ENCODE results near the gene GALNTL6.

GALNTL6 gene

GRCh38 chr4:171948038-171948437, 134.8 kb downstream of the GALNTL6 start:
- Histone ChIP-seq H3K9ac (ENCODE audit: low read length) (no peak overlapping the region), H3K27ac (ENCODE audit: low read depth, low read length) (no peak overlapping the region), H3K4me1 (ENCODE audit: insufficient read depth, low read length) (no peaks in the 10 kb centered on the region), H3K4me3 (ENCODE audit: low read depth in 1 of 2, low read length in 2 of 2) (no peak overlapping the region), H3K36me3 (ENCODE audit: insufficient read depth, low read length) (no peaks in the 10 kb centered on the region), H3K9me3 (ENCODE audit: low read length) (no peaks in the 10 kb centered on the region), H3K27me3 (ENCODE audit: control insufficient read depth in 1 of 2, insufficient read depth in 2 of 2, low read length in 2 of 2) (no peaks in the 10 kb centered on the region)

- Histone ChIP-seq H3K9me3 (ENCODE audit: low read length) (no peaks in the 10 kb centered on the region), H3K36me3 (ENCODE audit: insufficient read depth, low read length) (no peaks in the 10 kb centered on the region), H3K27me3 (ENCODE audit: control insufficient read depth in 1 of 2, insufficient read depth in 2 of 2, low read length in 2 of 2) (no peaks in the 10 kb centered on the region), H3K27ac (ENCODE audit: low read depth, low read length) (no peak overlapping the region), H3K4me1 (ENCODE audit: insufficient read depth, low read length) (no peaks in the 10 kb centered on the region), H3K9ac (ENCODE audit: low read length) (no peak overlapping the region), H3K4me3 (ENCODE audit: low read depth in 1 of 2, low read length in 2 of 2) (no peak overlapping the region)
These were observed 141.4 kb downstream of the GALNTL6 start for GRCh38 chr4:171954650-171955049.

GRCh38 chr4:171956678-171957077, 143.5 kb downstream of the GALNTL6 start:
- H3K9me3 ChIP-seq (ENCODE audit: low read length) = no peaks in the 10 kb centered on the region
- no peak overlapping the region for H3K4me3 ChIP-seq (ENCODE audit: low read depth in 1 of 2, low read length in 2 of 2)
- H3K27me3 ChIP-seq (ENCODE audit: control insufficient read depth in 1 of 2, insufficient read depth in 2 of 2, low read length in 2 of 2) = no peaks in the 10 kb centered on the region
- no peak overlapping the region for H3K27ac ChIP-seq (ENCODE audit: low read depth, low read length)
- H3K9ac ChIP-seq (ENCODE audit: low read length) = no peak overlapping the region
- H3K36me3 ChIP-seq (ENCODE audit: insufficient read depth, low read length) = no peaks in the 10 kb centered on the region
- no peaks in the 10 kb centered on the region for H3K4me1 ChIP-seq (ENCODE audit: insufficient read depth, low read length)

- no peaks in the 10 kb centered on the region for H3K27me3 ChIP-seq (ENCODE audit: control insufficient read depth in 1 of 2, insufficient read depth in 2 of 2, low read length in 2 of 2)
- H3K36me3 ChIP-seq (ENCODE audit: insufficient read depth, low read length) = no peaks in the 10 kb centered on the region
- no peaks in the 10 kb centered on the region for H3K9me3 ChIP-seq (ENCODE audit: low read length)
- H3K4me3 ChIP-seq (ENCODE audit: low read depth in 1 of 2, low read length in 2 of 2) = no peak overlapping the region
- H3K9ac ChIP-seq (ENCODE audit: low read length) = no peak overlapping the region
- H3K4me1 ChIP-seq (ENCODE audit: insufficient read depth, low read length) = no peaks in the 10 kb centered on the region
- no peak overlapping the region for H3K27ac ChIP-seq (ENCODE audit: low read depth, low read length)
These were observed 148.9 kb downstream of the GALNTL6 start for GRCh38 chr4:171962110-171962509.

GRCh38 chr4:171966356-171966755, 153.2 kb downstream of the GALNTL6 start:
- Histone ChIP-seq H3K36me3 (ENCODE audit: insufficient read depth, low read length) (no peaks in the 10 kb centered on the region), H3K27ac (ENCODE audit: low read depth, low read length) (no peak overlapping the region), H3K9ac (ENCODE audit: low read length) (no peak overlapping the region), H3K4me1 (ENCODE audit: insufficient read depth, low read length) (no peaks in the 10 kb centered on the region), H3K9me3 (ENCODE audit: low read length) (no peaks in the 10 kb centered on the region), H3K4me3 (ENCODE audit: low read depth in 1 of 2, low read length in 2 of 2) (no peak overlapping the region), H3K27me3 (ENCODE audit: control insufficient read depth in 1 of 2, insufficient read depth in 2 of 2, low read length in 2 of 2) (no peaks in the 10 kb centered on the region)

- H3K9me3 ChIP-seq (ENCODE audit: low read length) = no peaks in the 10 kb centered on the region
- no peaks in the 10 kb centered on the region for H3K4me1 ChIP-seq (ENCODE audit: insufficient read depth, low read length)
- no peaks in the 10 kb centered on the region for H3K27me3 ChIP-seq (ENCODE audit: control insufficient read depth in 1 of 2, insufficient read depth in 2 of 2, low read length in 2 of 2)
- H3K4me3 ChIP-seq (ENCODE audit: low read depth in 1 of 2, low read length in 2 of 2) = no peak overlapping the region
- H3K36me3 ChIP-seq (ENCODE audit: insufficient read depth, low read length) = no peaks in the 10 kb centered on the region
- no peak overlapping the region for H3K9ac ChIP-seq (ENCODE audit: low read length)
- no peak overlapping the region for H3K27ac ChIP-seq (ENCODE audit: low read depth, low read length)
These were observed 165.0 kb downstream of the GALNTL6 start for GRCh38 chr4:171978216-171978615.

- Histone ChIP-seq H3K36me3 (ENCODE audit: insufficient read depth, low read length) (no peaks in the 10 kb centered on the region), H3K4me1 (ENCODE audit: insufficient read depth, low read length) (no peaks in the 10 kb centered on the region), H3K27me3 (ENCODE audit: control insufficient read depth in 1 of 2, insufficient read depth in 2 of 2, low read length in 2 of 2) (no peaks in the 10 kb centered on the region), H3K4me3 (ENCODE audit: low read depth in 1 of 2, low read length in 2 of 2) (no peak overlapping the region), H3K9me3 (ENCODE audit: low read length) (no peaks in the 10 kb centered on the region), H3K27ac (ENCODE audit: low read depth, low read length) (no peak overlapping the region), H3K9ac (ENCODE audit: low read length) (no peak overlapping the region)
These were observed 166.3 kb downstream of the GALNTL6 start for GRCh38 chr4:171979461-171979860.

- Histone ChIP-seq H3K9ac (ENCODE audit: low read length) (no peak overlapping the region), H3K4me3 (ENCODE audit: low read depth in 1 of 2, low read length in 2 of 2) (no peak overlapping the region), H3K36me3 (ENCODE audit: insufficient read depth, low read length) (no peaks in the 10 kb centered on the region), H3K27me3 (ENCODE audit: control insufficient read depth in 1 of 2, insufficient read depth in 2 of 2, low read length in 2 of 2) (no peaks in the 10 kb centered on the region), H3K9me3 (ENCODE audit: low read length) (no peaks in the 10 kb centered on the region), H3K4me1 (ENCODE audit: insufficient read depth, low read length) (no peaks in the 10 kb centered on the region), H3K27ac (ENCODE audit: low read depth, low read length) (no peak overlapping the region)
These were observed 168.0 kb downstream of the GALNTL6 start for GRCh38 chr4:171981185-171981584.

- Histone ChIP-seq H3K36me3 (ENCODE audit: insufficient read depth, low read length) (no peaks in the 10 kb centered on the region), H3K4me1 (ENCODE audit: insufficient read depth, low read length) (no peaks in the 10 kb centered on the region), H3K9me3 (ENCODE audit: low read length) (no peaks in the 10 kb centered on the region), H3K27ac (ENCODE audit: low read depth, low read length) (no peak overlapping the region), H3K27me3 (ENCODE audit: control insufficient read depth in 1 of 2, insufficient read depth in 2 of 2, low read length in 2 of 2) (no peaks in the 10 kb centered on the region), H3K4me3 (ENCODE audit: low read depth in 1 of 2, low read length in 2 of 2) (no peak overlapping the region), H3K9ac (ENCODE audit: low read length) (no peak overlapping the region)
These were observed 171.0 kb downstream of the GALNTL6 start for GRCh38 chr4:171983935-171984805.

- H3K9ac ChIP-seq (ENCODE audit: low read length) = no peak overlapping the region
- no peak overlapping the region for H3K4me3 ChIP-seq (ENCODE audit: low read depth in 1 of 2, low read length in 2 of 2)
- H3K27me3 ChIP-seq (ENCODE audit: control insufficient read depth in 1 of 2, insufficient read depth in 2 of 2, low read length in 2 of 2) = no peaks in the 10 kb centered on the region
- H3K4me1 ChIP-seq (ENCODE audit: insufficient read depth, low read length) = no peaks in the 10 kb centered on the region
- no peak overlapping the region for H3K27ac ChIP-seq (ENCODE audit: low read depth, low read length)
- no peaks in the 10 kb centered on the region for H3K36me3 ChIP-seq (ENCODE audit: insufficient read depth, low read length)
- no peaks in the 10 kb centered on the region for H3K9me3 ChIP-seq (ENCODE audit: low read length)
These were observed 171.9 kb downstream of the GALNTL6 start for GRCh38 chr4:171985129-171985528.

GRCh38 chr4:171993247-171993646, 180.0 kb downstream of the GALNTL6 start:
- Histone ChIP-seq H3K4me1 (ENCODE audit: insufficient read depth, low read length) (no peaks in the 10 kb centered on the region), H3K9ac (ENCODE audit: low read length) (no peak overlapping the region), H3K27me3 (ENCODE audit: control insufficient read depth in 1 of 2, insufficient read depth in 2 of 2, low read length in 2 of 2) (no peaks in the 10 kb centered on the region), H3K36me3 (ENCODE audit: insufficient read depth, low read length) (no peaks in the 10 kb centered on the region), H3K4me3 (ENCODE audit: low read depth in 1 of 2, low read length in 2 of 2) (no peak overlapping the region), H3K9me3 (ENCODE audit: low read length) (no peaks in the 10 kb centered on the region), H3K27ac (ENCODE audit: low read depth, low read length) (no peak overlapping the region)

- H3K27me3 ChIP-seq (ENCODE audit: control insufficient read depth in 1 of 2, insufficient read depth in 2 of 2, low read length in 2 of 2) = no peaks in the 10 kb centered on the region
- H3K4me3 ChIP-seq (ENCODE audit: low read depth in 1 of 2, low read length in 2 of 2) = no peak overlapping the region
- no peak overlapping the region for H3K27ac ChIP-seq (ENCODE audit: low read depth, low read length)
- H3K36me3 ChIP-seq (ENCODE audit: insufficient read depth, low read length) = no peaks in the 10 kb centered on the region
- no peak overlapping the region for H3K9ac ChIP-seq (ENCODE audit: low read length)
- no peaks in the 10 kb centered on the region for H3K4me1 ChIP-seq (ENCODE audit: insufficient read depth, low read length)
- no peaks in the 10 kb centered on the region for H3K9me3 ChIP-seq (ENCODE audit: low read length)
These were observed 194.7 kb downstream of the GALNTL6 start for GRCh38 chr4:172007889-172008288.

Data from muscle layer of colon (tissue), 2 donors.